Neural progenitor cell (in vitro differentiated cells): ENCODE data around the gene CDCP2. TPM values are rescaled to one million over a fixed set of nuclear protein-coding genes. Genes with fewer than 3 reads are reported as not detected.

Source experiments
- DNase-seq: peaks from one replicate; pipeline ENCODE4 v3.0.0-alpha.2; 2016; ENCODE audit warnings: low spot score
- H2AFZ ChIP-seq: fragments of 200-600 bp; sonication (generic); replicated peaks from 2 replicates; pipeline ENCODE4 v1.6.1; 2016; ENCODE audit warnings: antibody characterized with exemption
- H3F3A ChIP-seq: fragments of 200-600 bp; sonication (generic); 2 replicates; pipeline ENCODE4 v1.6.1; 2016; ENCODE audit warnings: antibody characterized with exemption, low read depth
- H3K27ac ChIP-seq: fragments of 200-600 bp; sonication (generic); 2 replicates; pipeline ENCODE4 v1.5.1; 2016; ENCODE audit warnings: mild to moderate bottlenecking
- H3K27me3 ChIP-seq: fragments of 200-600 bp; sonication (generic); 2 replicates; pipeline ENCODE4 v1.6.1; 2016; ENCODE audit warnings: mild to moderate bottlenecking, moderate library complexity
- H3K36me3 ChIP-seq: fragments of 200-600 bp; sonication (generic); 2 replicates; pipeline ENCODE4 v1.5.1; 2016
- H3K4me1 ChIP-seq: fragments of 200-600 bp; sonication (generic); 2 replicates; pipeline ENCODE4 v1.6.1; 2016; ENCODE audit warnings: mixed run types
- H3K4me2 ChIP-seq: fragments of 200-600 bp; sonication (generic); 2 replicates; pipeline ENCODE4 v1.6.1; 2016
- H3K4me3 ChIP-seq: fragments of 200-600 bp; sonication (generic); 2 replicates; pipeline ENCODE4 v1.5.1; 2016
- H3K79me2 ChIP-seq: fragments of 200-600 bp; sonication (generic); 2 replicates; pipeline ENCODE4 v1.6.1; 2016; ENCODE audit warnings: low read depth
- H3K9ac ChIP-seq: fragments of 200-600 bp; sonication (generic); 2 replicates; pipeline ENCODE4 v1.6.1; 2016
- H3K9me3 ChIP-seq: fragments of 200-600 bp; sonication (generic); 2 replicates; pipeline ENCODE4 v1.5.1; 2016; ENCODE audit warnings: low read depth
- H4K20me1 ChIP-seq: fragments of 200-600 bp; sonication (generic); 2 replicates; pipeline ENCODE4 v1.6.1; 2016; ENCODE audit warnings: low read depth
- H3K27ac Mint-ChIP-seq: 3 replicates; pipeline ENCODE4 v1.8.0; 2021; ENCODE audit warnings: mixed read lengths
- H3K27me3 Mint-ChIP-seq: 2 replicates; pipeline ENCODE4 v1.8.0; 2022; ENCODE audit warnings: low read depth, mild to moderate bottlenecking, inconsistent platforms, moderate library complexity, mixed read lengths; ENCODE audit not compliant: insufficient read depth
- H3K36me3 Mint-ChIP-seq: 3 replicates; pipeline ENCODE4 v1.8.0; 2021; ENCODE audit warnings: mixed read lengths
- H3K4me1 Mint-ChIP-seq: 3 replicates; pipeline ENCODE4 v1.8.0; 2021; ENCODE audit warnings: mixed read lengths
- H3K4me3 Mint-ChIP-seq: 3 replicates; pipeline ENCODE4 v1.8.0; 2021; ENCODE audit warnings: mild to moderate bottlenecking, moderate library complexity, mixed read lengths
- H3K9me3 Mint-ChIP-seq: 3 replicates; pipeline ENCODE4 v1.8.0; 2020; ENCODE audit warnings: mixed read lengths
- CTCF ChIP-seq: fragments of 200-600 bp; sonication (generic); IDR thresholded peaks from 2 replicates; pipeline ENCODE4 v1.5.1; 2017; ENCODE audit warnings: antibody characterized with exemption, mild to moderate bottlenecking
- EZH2 ChIP-seq: fragments of 200-600 bp; sonication (generic); IDR thresholded peaks from 2 replicates; pipeline ENCODE4 v1.6.1; 2017; ENCODE audit warnings: antibody characterized with exemption, mild to moderate bottlenecking, moderate library complexity
- EZH2phosphoT487 ChIP-seq: fragments of 200-600 bp; sonication (generic); IDR thresholded peaks from 2 replicates; pipeline ENCODE4 v1.6.1; 2017; ENCODE audit warnings: antibody characterized with exemption
- total RNA-seq: library from RNA; depleted of rRNA; stranded (reverse); fragments of >200 nt; gene quantifications from 2 replicates; pipeline ENCODE4 v1.2.3, GENCODE V29; 2015; ENCODE audit warnings: low replicate concordance

The CDCP2 gene
- total RNA-seq, 1 donor from 2014 or later: not detected

DNA sequence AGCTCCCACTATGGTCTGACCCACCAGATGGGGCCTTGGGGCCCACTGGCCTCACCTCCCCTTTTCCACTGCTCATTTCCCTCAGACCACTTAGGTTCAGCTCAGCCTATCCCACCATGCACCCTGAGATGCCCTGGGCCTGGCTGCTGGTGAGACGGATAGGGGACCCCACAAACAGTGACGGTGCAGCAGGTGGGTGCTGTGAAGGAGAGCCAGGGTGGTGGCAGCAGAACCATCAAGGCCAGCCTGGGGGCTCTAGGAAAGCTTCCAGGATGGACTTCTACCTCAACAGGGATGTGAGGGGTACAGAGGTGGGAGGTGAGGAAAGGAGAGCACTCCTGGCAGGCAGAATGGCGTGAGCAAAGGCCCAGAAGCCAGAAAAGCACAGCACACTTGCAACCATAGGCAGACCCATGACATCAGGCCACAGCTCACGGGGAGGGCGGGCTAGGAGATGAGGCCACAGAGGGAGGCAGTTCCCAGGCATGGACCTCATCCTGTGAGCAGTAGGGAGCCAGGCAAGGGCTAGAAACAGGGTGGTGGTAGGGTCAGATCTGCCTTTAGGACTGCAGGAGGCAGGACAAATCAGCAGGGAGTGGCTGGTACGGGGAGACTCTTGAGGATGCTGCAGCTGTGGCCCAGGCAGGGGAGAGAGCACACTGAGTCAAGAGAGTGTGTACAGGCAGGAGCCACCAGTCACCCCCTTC lies 24.0 kb upstream of the CDCP2 start:
- H3K9ac ChIP-seq: no peak overlapping the region

GRCh38 chr1:54174106-54174505 lies 21.3 kb upstream of the CDCP2 start:
- no peak overlapping the region for H3K9ac ChIP-seq
- Mint-ChIP-seq H3K9me3 (no peaks in the 10 kb centered on the region), H3K36me3 (no peaks in the 10 kb centered on the region), H3K27me3 (peaks cover 4% of the 10 kb centered on the region), H3K4me1 (peaks cover 48% of the 10 kb centered on the region), H3K4me3 (no peak overlapping the region), H3K27ac (peak overlapping the region; percentile 46)
- TF ChIP-seq CTCF (no peak), EZH2 (no peak), EZH2phosphoT487 (no peak)
- no peaks in the 10 kb centered on the region for H4K20me1 ChIP-seq
- H3K4me2 ChIP-seq: no peak overlapping the region
- no peaks in the 10 kb centered on the region for H3F3A ChIP-seq
- no peak overlapping the region for H3K27ac ChIP-seq
- H3K79me2 ChIP-seq: no peaks in the 10 kb centered on the region
- no peak overlapping the region for H3K4me3 ChIP-seq
- DNase-seq: no peak
- H3K36me3 ChIP-seq: no peaks in the 10 kb centered on the region
- H2AFZ ChIP-seq: no peak overlapping the region
- no peaks in the 10 kb centered on the region for H3K27me3 ChIP-seq
- no peaks in the 10 kb centered on the region for H3K9me3 ChIP-seq
- peaks cover 5% of the 10 kb centered on the region for H3K4me1 ChIP-seq

More for the DNA sequence above, 24.0 kb upstream of the CDCP2 start:
- Histone ChIP-seq H3K27ac (no peak overlapping the region), H3K79me2 (no peaks in the 10 kb centered on the region), H3F3A (no peaks in the 10 kb centered on the region), H3K4me1 (peaks cover 5% of the 10 kb centered on the region), H4K20me1 (no peaks in the 10 kb centered on the region), H3K27me3 (no peaks in the 10 kb centered on the region), H3K36me3 (no peaks in the 10 kb centered on the region), H3K4me3 (no peak overlapping the region), H3K4me2 (no peak overlapping the region), H3K9me3 (no peaks in the 10 kb centered on the region), H2AFZ (no peak overlapping the region)
- H3K27me3 Mint-ChIP-seq: peaks cover 2% of the 10 kb centered on the region
- no peaks in the 10 kb centered on the region for H3K36me3 Mint-ChIP-seq
- H3K27ac Mint-ChIP-seq: peak overlapping the region; percentile 72
- TF ChIP-seq EZH2phosphoT487 (no peak), EZH2 (no peak), CTCF (no peak)
- no peak for DNase-seq
- no peaks in the 10 kb centered on the region for H3K9me3 Mint-ChIP-seq
- H3K4me3 Mint-ChIP-seq: no peak overlapping the region
- peaks cover 49% of the 10 kb centered on the region for H3K4me1 Mint-ChIP-seq

DNA sequence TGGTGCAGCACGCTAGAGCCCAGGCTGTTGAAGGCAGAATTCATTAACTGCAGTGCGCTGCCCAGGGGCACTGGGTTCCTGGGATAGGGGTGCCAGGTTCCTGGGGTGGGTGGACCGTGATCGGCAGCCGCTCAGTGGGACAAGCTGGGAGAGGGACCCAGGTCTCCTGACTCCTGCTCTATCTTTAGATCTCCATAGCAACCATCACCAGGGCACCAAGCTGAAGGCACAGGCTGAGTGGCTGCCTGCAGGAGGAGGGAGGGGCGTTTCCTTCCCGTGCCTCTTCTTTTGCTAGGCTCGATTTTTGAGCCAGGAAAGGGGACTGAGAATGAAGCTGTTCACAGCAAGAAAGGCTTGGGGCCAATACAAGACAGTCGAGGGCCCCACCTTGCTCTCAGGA lies 20.9 kb upstream of the CDCP2 start:
- H3K4me3 ChIP-seq: no peak overlapping the region

More for the DNA sequence above, 20.9 kb upstream of the CDCP2 start:
- Histone ChIP-seq H3K27me3 (no peaks in the 10 kb centered on the region), H3K79me2 (no peaks in the 10 kb centered on the region), H2AFZ (no peak overlapping the region), H3K9me3 (no peaks in the 10 kb centered on the region), H3K27ac (no peak overlapping the region), H3K36me3 (no peaks in the 10 kb centered on the region), H4K20me1 (no peaks in the 10 kb centered on the region), H3F3A (no peaks in the 10 kb centered on the region), H3K9ac (no peak overlapping the region), H3K4me2 (no peak overlapping the region), H3K4me1 (peaks cover 5% of the 10 kb centered on the region)
- H3K27me3 Mint-ChIP-seq: peaks cover 4% of the 10 kb centered on the region
- H3K27ac Mint-ChIP-seq: peak overlapping the region; percentile 70
- H3K4me1 Mint-ChIP-seq: peaks cover 48% of the 10 kb centered on the region
- peak overlapping the region; percentile 27 for H3K4me3 Mint-ChIP-seq
- DNase-seq: peak; percentile 27
- H3K36me3 Mint-ChIP-seq: no peaks in the 10 kb centered on the region
- H3K9me3 Mint-ChIP-seq: no peaks in the 10 kb centered on the region
- no peak for TF ChIP-seq CTCF
- TF ChIP-seq EZH2: no peak
- no peak for TF ChIP-seq EZH2phosphoT487
